Ishikawa (cell line): ENCODE data around the gene SBF1.

Source experiments
- CEBPB ChIP-seq: IDR thresholded peaks from 2 replicates; pipeline ENCODE4 v1.6.1; 2012
- CREB1 ChIP-seq: IDR thresholded peaks from 2 replicates; pipeline ENCODE4 v1.6.1; 2012; ENCODE audit warnings: low read depth
- EGR1 ChIP-seq: IDR thresholded peaks from 2 replicates; pipeline ENCODE4 v1.6.1; 2012
- EP300 ChIP-seq: IDR thresholded peaks from 2 replicates; pipeline ENCODE4 v1.6.1; 2012; ENCODE audit warnings: borderline replicate concordance
- FOXM1 ChIP-seq: IDR thresholded peaks from 2 replicates; pipeline ENCODE4 v1.6.1; 2012; ENCODE audit warnings: low read depth, borderline replicate concordance
- NFIC ChIP-seq: IDR thresholded peaks from 2 replicates; pipeline ENCODE4 v1.6.1; 2012
- RAD21 ChIP-seq: IDR thresholded peaks from 2 replicates; pipeline ENCODE4 v1.6.1; 2012; ENCODE audit warnings: low read depth
- TAF1 ChIP-seq: IDR thresholded peaks from 2 replicates; pipeline ENCODE4 v1.6.1; 2012; ENCODE audit warnings: low read depth, mild to moderate bottlenecking
- TCF12 ChIP-seq: IDR thresholded peaks from 2 replicates; pipeline ENCODE4 v1.6.1; 2012; ENCODE audit warnings: low read depth
- TEAD4 ChIP-seq: IDR thresholded peaks from 2 replicates; pipeline ENCODE4 v1.6.1; 2012
- YY1 ChIP-seq: IDR thresholded peaks from 2 replicates; pipeline ENCODE4 v1.6.1; 2012; ENCODE audit warnings: low read depth
- ZBTB7A ChIP-seq: IDR thresholded peaks from 2 replicates; pipeline ENCODE4 v1.6.1; 2012; ENCODE audit warnings: low read depth
- TF ChIP-seq, protein P1 (sequence below): IDR thresholded peaks from 2 replicates; pipeline ENCODE4 v1.6.1; 2012; ENCODE audit warnings: low read depth, mild to moderate bottlenecking
- TF ChIP-seq, protein P2 (sequence below): IDR thresholded peaks from 2 replicates; pipeline ENCODE4 v1.6.1; 2012
- TF ChIP-seq, protein P3 (sequence below): IDR thresholded peaks from 2 replicates; pipeline ENCODE4 v1.6.1; 2012

SBF1 gene

DNA sequence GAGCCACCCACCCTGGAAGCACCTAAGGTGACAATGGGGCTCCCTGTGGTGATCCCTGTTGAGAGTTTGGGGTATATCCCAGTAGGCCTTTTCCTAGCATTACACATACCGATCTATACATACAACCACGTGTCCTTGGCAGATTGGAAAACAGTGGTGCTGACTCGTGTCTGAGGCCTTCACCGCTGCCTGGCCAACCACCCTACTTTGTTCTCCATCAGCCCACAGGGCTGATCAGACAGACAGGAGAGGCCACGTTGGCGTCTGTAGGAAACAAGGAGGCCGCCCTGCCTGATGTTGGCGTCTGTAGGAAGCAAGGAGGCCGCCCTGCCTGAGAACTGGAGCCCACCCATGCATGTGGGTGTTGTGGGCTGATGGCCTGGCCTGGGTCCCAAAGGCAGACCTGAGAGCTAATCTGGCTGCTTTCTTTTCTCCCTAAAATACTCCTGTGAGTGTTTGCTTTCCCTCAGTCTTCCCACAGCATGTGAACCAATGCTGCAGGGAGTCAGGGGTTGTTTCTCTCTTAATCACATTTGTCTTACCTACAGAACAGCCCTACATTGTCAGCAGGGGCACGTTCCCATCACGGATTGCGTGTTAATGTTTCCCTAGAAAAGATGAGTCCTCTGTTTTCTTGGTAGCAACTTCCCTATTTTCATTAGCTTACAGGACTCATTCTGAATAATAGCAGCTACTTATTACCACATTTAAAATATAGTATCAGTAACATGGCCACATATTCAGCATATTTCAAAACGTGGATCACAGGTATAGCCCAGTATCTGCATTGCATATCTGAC is 57.2 kb downstream of the SBF1 start:
- no peak for TF ChIP-seq CREB1
- TF ChIP-seq TEAD4, result no peak
- TF ChIP-seq, protein P1, sequence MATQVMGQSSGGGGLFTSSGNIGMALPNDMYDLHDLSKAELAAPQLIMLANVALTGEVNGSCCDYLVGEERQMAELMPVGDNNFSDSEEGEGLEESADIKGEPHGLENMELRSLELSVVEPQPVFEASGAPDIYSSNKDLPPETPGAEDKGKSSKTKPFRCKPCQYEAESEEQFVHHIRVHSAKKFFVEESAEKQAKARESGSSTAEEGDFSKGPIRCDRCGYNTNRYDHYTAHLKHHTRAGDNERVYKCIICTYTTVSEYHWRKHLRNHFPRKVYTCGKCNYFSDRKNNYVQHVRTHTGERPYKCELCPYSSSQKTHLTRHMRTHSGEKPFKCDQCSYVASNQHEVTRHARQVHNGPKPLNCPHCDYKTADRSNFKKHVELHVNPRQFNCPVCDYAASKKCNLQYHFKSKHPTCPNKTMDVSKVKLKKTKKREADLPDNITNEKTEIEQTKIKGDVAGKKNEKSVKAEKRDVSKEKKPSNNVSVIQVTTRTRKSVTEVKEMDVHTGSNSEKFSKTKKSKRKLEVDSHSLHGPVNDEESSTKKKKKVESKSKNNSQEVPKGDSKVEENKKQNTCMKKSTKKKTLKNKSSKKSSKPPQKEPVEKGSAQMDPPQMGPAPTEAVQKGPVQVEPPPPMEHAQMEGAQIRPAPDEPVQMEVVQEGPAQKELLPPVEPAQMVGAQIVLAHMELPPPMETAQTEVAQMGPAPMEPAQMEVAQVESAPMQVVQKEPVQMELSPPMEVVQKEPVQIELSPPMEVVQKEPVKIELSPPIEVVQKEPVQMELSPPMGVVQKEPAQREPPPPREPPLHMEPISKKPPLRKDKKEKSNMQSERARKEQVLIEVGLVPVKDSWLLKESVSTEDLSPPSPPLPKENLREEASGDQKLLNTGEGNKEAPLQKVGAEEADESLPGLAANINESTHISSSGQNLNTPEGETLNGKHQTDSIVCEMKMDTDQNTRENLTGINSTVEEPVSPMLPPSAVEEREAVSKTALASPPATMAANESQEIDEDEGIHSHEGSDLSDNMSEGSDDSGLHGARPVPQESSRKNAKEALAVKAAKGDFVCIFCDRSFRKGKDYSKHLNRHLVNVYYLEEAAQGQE, result no peak
- TF ChIP-seq, protein P2, sequence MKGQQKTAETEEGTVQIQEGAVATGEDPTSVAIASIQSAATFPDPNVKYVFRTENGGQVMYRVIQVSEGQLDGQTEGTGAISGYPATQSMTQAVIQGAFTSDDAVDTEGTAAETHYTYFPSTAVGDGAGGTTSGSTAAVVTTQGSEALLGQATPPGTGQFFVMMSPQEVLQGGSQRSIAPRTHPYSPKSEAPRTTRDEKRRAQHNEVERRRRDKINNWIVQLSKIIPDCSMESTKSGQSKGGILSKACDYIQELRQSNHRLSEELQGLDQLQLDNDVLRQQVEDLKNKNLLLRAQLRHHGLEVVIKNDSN, result no peak
- no peak for TF ChIP-seq TAF1
- TF ChIP-seq YY1, result no peak
- no peak for TF ChIP-seq CEBPB
- no peak for TF ChIP-seq RAD21

DNA sequence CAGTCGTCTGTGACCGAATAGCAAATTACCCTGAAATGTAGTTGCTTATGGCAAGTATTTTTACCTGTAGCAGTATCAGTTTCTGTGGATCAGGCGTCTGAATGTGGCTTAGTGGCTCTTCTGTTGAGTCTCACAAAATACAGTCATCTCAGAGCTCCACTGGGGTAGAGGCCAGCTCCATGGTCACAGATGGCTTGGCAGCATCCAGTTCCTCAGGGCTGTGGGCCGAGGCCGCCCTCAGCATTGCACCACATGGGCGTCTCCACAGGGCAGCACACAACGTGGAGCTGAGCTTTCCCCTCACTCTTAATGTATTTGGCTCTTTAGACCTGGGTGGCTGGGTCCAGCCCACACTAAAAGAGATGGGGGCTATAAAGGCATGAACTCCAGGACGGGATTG is 57.8 kb downstream of the SBF1 start:
- TF ChIP-seq CREB1, result no peak
- no peak for TF ChIP-seq NFIC
- TF ChIP-seq TAF1, result no peak
- TF ChIP-seq, protein P3, sequence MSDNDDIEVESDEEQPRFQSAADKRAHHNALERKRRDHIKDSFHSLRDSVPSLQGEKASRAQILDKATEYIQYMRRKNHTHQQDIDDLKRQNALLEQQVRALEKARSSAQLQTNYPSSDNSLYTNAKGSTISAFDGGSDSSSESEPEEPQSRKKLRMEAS, result no peak
- TF ChIP-seq EGR1, result no peak
- TF ChIP-seq TCF12, result no peak
- TF ChIP-seq CEBPB, result no peak
- TF ChIP-seq ZBTB7A, result no peak
- TF ChIP-seq TEAD4, result no peak
- TF ChIP-seq RAD21, result no peak
- no peak for TF ChIP-seq FOXM1
- TF ChIP-seq YY1, result no peak
- TF ChIP-seq, protein P2, result no peak
- TF ChIP-seq, protein P1, result no peak
- no peak for TF ChIP-seq EP300

DNA sequence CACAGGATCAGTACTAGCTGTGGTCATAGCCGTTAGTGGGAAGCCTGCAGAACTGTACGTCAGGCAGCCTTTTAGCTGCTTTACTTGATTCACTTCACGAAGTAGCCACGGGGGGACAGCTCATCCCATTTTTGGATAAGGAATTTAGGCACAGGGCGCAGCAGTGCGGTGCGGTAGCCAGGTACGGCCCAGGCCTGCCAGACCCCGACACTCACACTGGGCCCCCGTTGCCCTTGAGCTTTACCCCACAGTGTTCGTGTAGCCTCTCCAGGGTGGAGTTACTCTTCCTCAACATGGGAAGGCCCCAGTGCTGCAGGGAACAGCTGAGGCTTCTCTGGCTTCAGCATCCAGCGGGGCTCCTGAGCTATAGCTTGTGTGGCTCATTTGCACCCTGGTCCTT is 59.4 kb downstream of the SBF1 start:
- TF ChIP-seq, protein P1, result no peak
- TF ChIP-seq CEBPB, result no peak
- TF ChIP-seq, protein P3, result no peak
- TF ChIP-seq CREB1, result no peak
- TF ChIP-seq, protein P2, result no peak
- no peak for TF ChIP-seq TEAD4
- no peak for TF ChIP-seq RAD21
- TF ChIP-seq NFIC, result no peak
- no peak for TF ChIP-seq FOXM1
- TF ChIP-seq TCF12, result no peak
- TF ChIP-seq EGR1, result no peak
- no peak for TF ChIP-seq ZBTB7A
- TF ChIP-seq TAF1, result no peak
- no peak for TF ChIP-seq EP300
- TF ChIP-seq YY1, result no peak
